ENCODE measurements around the gene POC1B. TPM values are rescaled to one million over a fixed set of nuclear protein-coding genes. Genes with fewer than 3 reads are reported as not detected.

The POC1B gene
- total RNA-seq, 4 donors from 2014 or later, result 22.7 to 38.7 (median 25.1) TPM

DNA sequence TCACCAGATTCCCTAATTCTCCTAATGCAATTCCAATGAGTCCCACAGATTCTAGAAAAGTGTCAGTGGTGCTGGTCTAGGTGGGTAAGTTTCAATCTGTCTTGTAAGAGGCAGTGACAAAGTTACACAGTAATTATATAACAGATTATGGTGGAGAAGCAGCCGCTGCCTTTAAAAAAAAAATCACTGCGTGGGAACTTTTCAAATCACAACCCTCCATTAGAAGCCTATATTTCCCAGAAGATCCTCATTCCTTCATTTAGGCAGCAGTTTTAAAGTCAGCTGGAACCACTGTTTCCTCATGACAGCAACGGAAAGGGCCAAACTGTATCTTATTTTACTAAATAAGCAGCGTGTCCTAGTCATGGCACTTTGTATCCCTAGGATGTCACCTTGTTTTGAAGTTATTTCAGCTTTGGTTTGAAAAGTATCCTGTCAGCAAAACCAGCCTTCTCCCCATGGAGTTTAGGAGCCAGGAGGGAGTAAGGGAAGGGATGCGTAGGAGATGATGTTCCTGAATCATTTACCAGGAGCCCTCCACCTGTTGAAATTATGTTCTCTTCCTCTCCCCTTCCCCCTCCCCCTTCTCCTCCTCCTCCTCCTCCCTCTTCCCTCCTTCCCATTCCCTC lies 145.9 kb downstream of the POC1B start:
- no peak overlapping the region for H3K27ac ChIP-seq
- TF ChIP-seq EP300 (IDR thresholded peaks at IDR 0.05) (no peak), POLR2A (IDR thresholded peaks at IDR 0.05) (no peak)
- TF ChIP-seq, protein P1, sequence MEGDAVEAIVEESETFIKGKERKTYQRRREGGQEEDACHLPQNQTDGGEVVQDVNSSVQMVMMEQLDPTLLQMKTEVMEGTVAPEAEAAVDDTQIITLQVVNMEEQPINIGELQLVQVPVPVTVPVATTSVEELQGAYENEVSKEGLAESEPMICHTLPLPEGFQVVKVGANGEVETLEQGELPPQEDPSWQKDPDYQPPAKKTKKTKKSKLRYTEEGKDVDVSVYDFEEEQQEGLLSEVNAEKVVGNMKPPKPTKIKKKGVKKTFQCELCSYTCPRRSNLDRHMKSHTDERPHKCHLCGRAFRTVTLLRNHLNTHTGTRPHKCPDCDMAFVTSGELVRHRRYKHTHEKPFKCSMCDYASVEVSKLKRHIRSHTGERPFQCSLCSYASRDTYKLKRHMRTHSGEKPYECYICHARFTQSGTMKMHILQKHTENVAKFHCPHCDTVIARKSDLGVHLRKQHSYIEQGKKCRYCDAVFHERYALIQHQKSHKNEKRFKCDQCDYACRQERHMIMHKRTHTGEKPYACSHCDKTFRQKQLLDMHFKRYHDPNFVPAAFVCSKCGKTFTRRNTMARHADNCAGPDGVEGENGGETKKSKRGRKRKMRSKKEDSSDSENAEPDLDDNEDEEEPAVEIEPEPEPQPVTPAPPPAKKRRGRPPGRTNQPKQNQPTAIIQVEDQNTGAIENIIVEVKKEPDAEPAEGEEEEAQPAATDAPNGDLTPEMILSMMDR (IDR thresholded peaks at IDR 0.05), result no peak

DNA sequence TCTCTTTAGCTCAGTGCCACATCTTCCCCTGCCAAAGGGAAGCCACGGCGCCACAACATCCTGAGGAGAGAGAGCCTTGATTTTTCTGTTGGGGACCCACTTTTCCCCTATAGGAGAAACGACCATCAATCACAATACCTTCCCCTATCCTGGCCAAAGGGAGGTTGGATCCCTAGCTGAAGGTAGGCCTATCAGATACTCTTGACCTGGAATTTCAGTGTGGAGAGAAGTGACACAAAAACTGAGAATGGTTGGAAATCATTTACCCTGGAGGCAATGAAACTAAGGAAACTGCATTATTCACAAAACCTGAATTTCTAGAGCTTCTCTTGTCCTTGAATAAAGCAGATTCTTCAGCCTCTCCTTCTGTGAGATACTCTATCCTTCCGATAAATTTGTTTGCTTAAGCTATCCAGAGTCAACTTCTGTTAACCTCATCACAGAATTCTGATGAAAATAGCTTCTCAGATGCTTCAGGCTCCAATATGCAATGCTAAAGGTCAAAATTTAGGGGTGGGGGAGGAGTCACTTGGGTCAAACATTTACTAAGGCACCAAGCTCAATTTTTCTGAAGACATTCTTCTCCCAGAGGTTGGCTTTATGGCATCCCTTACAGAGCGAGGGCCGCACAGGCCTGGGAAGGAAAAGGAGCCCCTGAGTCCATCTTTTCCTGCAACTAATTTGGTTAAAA lies 146.6 kb downstream of the POC1B start:
- WGBS, 2 donors, result 78 to 81% methylated on average over 6 of the region's 6 CpGs
- no peaks in the 10 kb centered on the region for H3K36me3 ChIP-seq
- peaks cover 0 to 35% (median 21%) of the 10 kb centered on the region in 4 donors for H3K4me1 ChIP-seq
- TF ChIP-seq POLR2A (IDR thresholded peaks at IDR 0.05) (no peak), EP300 (IDR thresholded peaks at IDR 0.05) (no peak)
- TF ChIP-seq, protein P1 (IDR thresholded peaks at IDR 0.05), result no peak
- no peak overlapping the region for H3K4me3 ChIP-seq
- no peak overlapping the region for H3K27ac ChIP-seq
- no peak for DNase-seq (ENCODE audit: low spot score in 2 of 2)
- no peaks in the 10 kb centered on the region for H3K27me3 ChIP-seq
- H3K9me3 ChIP-seq, result no peaks in the 10 kb centered on the region

More for the DNA sequence above, 145.9 kb downstream of the POC1B start:
- WGBS, 2 donors, result 67 to 68% methylated on average over 5 of the region's 5 CpGs
- H3K9me3 ChIP-seq, result no peaks in the 10 kb centered on the region
- no peak overlapping the region for H3K4me3 ChIP-seq
- no peaks in the 10 kb centered on the region for H3K36me3 ChIP-seq
- H3K27me3 ChIP-seq, result no peaks in the 10 kb centered on the region
- H3K4me1 ChIP-seq, result peaks cover 0 to 35% (median 23%) of the 10 kb centered on the region in 4 donors
- DNase-seq (ENCODE audit: low spot score in 2 of 2), result no peak

DNA sequence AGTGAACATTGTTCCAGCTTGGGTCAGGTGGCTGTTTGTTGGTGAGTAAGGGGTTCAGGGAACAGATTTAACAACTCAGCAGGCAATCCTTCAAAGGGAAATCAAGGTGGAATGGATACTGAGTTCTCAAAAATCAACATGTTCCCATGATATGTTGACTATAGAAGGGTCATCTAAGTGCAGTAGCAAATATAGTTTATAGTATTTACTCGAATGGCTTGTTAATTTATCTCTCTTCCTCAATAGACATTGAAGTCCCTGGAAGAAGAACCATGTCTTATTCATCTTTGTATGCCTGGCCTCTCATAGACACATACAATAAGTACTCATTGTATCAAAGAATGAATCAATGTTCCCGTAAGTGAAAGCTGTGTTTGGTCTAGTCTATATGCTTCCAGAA lies 149.0 kb downstream of the POC1B start:
- no peak overlapping the region for H3K4me3 ChIP-seq
- no peak for DNase-seq (ENCODE audit: low spot score in 2 of 2)
- TF ChIP-seq POLR2A (IDR thresholded peaks at IDR 0.05) (no peak), EP300 (IDR thresholded peaks at IDR 0.05) (no peak)
- TF ChIP-seq, protein P1 (IDR thresholded peaks at IDR 0.05), result no peak

DNA sequence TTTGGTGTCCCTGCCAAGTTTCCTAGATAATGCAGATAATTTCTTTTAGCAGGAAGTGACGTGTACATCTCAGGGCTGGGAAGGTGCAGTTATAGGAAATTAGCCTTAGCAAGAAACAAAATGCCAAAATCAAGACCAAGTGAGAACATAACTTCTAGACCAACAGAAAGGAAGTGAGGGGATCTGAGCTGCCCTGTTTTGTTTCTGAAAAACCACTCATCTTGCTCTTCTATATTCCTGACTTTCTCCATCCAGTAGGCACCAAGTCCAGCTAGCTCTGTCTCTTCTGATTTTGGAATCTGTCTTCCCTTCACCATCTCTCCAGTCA lies 149.7 kb downstream of the POC1B start:
- WGBS, 2 donors, result 80 to 83% methylated on average over 1 of the region's 1 CpG
- DNase-seq (ENCODE audit: low spot score in 2 of 2), result no peak
- no peak overlapping the region for H3K4me3 ChIP-seq
- peaks cover 0 to 40% (median 20%) of the 10 kb centered on the region in 4 donors for H3K4me1 ChIP-seq
- H3K9me3 ChIP-seq, result no peaks in the 10 kb centered on the region
- TF ChIP-seq POLR2A (IDR thresholded peaks at IDR 0.05), result no peak
- TF ChIP-seq EP300 (IDR thresholded peaks at IDR 0.05), result peak in 1 of 2 donors; percentile 12
- no peaks in the 10 kb centered on the region for H3K36me3 ChIP-seq
- H3K27ac ChIP-seq, result peak overlapping the region in 1 of 4 donors; percentile 38
- no peaks in the 10 kb centered on the region for H3K27me3 ChIP-seq

More for the DNA sequence above, 149.0 kb downstream of the POC1B start:
- H3K36me3 ChIP-seq, result no peaks in the 10 kb centered on the region
- 63 to 74% methylated on average over 2 of the region's 2 CpGs for WGBS, 2 donors
- H3K9me3 ChIP-seq, result no peaks in the 10 kb centered on the region
- no peak overlapping the region for H3K27ac ChIP-seq
- H3K27me3 ChIP-seq, result no peaks in the 10 kb centered on the region
- peaks cover 0 to 34% (median 19%) of the 10 kb centered on the region in 4 donors for H3K4me1 ChIP-seq

DNA sequence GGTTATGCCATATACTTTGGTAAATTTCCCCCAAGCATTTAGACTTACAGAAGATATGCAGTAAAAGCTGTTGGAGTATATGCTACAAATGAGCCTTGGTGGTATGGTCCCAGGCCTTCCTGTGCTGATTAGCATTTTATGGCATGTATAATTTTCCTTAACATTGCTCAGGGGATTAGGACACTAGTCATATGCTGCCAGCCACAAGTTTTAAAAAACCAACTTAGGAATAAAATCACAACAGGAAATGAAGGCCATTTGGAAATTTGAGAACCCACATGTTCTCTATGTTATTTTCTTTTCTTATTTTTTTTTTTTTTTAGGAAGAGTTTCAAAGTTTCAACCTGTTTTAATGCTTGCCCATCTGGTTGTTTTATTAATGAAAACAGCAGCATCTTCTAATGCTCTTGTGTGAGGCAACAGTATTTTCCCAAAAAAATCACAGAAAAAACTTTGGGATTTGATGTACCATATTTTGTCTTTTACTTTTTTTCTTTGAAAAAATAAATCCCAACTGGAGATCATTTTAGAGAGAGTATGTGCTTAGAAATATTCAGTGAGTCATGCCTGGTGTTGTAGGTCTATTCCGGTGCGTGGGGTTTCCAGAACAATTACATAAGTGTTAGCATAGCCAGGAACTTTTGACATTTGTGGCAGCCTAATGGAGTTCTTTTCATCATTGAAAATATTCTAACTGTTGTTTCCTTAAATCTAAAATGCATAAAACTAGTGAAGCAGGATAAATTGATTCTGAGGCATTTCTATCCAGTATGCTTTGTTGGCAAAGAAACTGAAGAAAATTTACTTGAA lies 151.9 kb downstream of the POC1B start:
- Histone ChIP-seq H3K27me3 (no peaks in the 10 kb centered on the region), H3K4me3 (no peak overlapping the region), H3K9me3 (no peaks in the 10 kb centered on the region), H3K27ac (peak overlapping the region in 2 of 4 donors; percentile 50 to 60), H3K4me1 (peaks cover 0 to 51% (median 25%) of the 10 kb centered on the region in 4 donors), H3K36me3 (no peaks in the 10 kb centered on the region)
- peak in 1 of 2 donors; percentile 36 for DNase-seq (ENCODE audit: low spot score in 2 of 2)
- peak in 1 of 2 donors; percentile 69 for TF ChIP-seq EP300 (IDR thresholded peaks at IDR 0.05)
- TF ChIP-seq, protein P1 (IDR thresholded peaks at IDR 0.05), result no peak
- 6% methylated on average over 2 of the region's 2 CpGs for WGBS, 2 donors
